ENCODE measurements around the gene STRADA.

Gene STRADA, protein sequence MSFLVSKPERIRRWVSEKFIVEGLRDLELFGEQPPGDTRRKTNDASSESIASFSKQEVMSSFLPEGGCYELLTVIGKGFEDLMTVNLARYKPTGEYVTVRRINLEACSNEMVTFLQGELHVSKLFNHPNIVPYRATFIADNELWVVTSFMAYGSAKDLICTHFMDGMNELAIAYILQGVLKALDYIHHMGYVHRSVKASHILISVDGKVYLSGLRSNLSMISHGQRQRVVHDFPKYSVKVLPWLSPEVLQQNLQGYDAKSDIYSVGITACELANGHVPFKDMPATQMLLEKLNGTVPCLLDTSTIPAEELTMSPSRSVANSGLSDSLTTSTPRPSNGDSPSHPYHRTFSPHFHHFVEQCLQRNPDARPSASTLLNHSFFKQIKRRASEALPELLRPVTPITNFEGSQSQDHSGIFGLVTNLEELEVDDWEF

DNA sequence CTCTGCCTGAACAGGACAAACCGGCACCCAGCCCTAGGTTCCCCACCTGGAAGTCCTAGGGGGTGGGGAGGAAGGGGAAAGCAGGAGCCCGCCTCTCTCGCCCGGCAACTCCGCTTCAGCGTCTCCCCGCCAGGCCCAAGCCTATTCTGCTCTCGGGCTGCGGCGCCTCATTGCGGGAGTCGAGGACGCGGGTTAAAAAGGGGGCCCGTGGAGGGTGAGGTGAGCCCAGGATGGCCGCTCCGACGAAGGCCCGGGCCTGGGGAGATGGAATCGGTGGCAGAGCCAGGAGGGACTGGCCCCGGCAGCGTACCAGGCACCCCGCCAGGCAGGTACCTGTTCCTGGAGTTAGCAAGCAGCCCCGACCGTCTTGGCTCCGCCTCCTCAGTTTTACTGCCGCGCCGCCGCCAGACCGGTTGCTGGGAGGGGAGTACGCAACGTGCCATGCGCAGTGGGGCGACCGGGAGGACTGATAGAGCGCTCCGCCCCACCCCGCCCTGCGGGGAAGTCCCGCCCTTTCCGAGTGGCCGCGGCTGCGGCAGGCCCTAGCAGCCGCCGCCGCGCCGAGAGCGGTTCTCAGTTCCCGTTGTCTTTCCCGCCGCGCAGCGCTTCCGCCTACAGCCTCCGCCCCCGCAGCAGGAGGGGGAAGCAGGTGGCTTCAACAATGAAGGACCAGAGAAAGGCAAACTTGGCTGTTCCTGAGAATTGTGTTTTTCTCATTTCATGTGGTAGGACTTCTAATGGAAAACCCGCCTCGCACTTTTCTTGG, at the start of gene STRADA:
Gene STRADA (minus strand): TSS at position 392 of the 766 bp plus-strand sequence. CDS start 13,430 bp downstream, outside the sequence.
- peak; percentile 97 for DNase-seq

DNA sequence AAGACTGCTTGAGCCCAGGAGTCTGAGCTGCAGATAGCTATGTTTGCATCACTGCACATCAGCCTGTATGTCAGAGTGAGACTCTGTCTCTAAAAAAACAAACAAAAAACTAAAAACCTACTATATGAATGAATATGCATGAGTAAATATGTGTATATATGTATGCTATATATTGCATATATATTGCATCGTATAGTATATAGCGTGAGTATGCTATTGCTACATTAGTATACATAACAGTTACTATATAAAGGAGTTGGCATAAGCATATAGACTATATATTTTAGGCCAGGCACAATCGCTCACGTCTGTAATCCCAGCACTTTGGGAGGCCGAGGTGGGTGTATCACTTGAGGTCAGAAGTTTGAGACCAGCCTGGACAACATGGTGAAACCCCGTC, 48.5 kb upstream of the STRADA start:
- no peak for DNase-seq

DNA sequence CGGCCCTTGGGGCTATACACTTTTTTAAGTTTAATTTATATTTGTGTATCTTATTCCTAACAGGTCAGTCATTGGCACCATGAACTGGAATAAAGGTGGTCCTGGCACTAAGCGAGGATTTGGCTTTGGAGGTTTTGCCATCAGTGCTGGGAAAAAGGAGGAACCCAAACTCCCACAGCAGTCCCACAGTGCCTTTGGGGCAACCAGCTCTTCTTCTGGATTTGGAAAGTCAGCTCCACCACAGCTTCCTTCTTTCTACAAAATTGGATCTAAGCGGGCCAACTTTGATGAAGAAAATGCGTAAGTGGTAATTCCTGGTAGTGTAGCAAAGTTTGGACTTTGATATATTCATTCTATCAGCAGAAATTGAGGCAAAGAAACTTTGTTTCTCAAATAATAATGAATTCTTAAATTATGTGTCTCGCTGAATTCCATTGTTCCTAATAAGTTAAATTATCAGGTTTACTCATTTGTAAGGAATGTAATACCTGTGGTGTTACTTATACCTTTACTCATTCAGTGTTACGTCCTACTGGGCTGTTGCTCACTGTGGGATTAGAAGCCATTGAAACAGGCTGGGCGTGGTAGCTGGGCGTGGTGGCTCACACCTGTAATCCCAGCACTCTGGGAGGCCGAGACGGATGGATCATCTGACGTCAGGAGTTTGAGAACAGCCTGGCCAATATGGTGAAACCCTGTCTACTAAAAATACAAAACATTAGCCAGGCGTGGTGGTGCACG, 45.5 kb upstream of the STRADA start:
- DNase-seq, result no peak

DNA sequence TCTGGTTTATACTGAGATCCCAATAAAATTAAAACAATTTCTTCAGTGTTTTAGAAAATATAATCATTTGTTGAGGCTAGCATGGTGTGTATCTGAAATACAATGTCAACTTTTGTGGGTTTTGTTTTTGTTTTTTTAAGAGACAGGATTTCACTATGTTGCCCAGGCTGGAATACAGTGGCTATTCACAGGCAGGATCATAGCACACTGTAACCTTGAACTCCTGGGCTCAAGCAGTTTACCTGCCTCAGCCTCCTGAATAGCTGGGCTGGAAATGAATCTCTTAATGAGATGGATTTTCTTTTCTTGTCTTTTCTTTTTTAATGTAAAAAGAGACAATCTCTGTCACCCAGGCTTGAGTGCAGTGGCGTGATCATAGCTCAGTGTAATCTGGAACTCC, 44.5 kb upstream of the STRADA start:
- no peak for DNase-seq

DNA sequence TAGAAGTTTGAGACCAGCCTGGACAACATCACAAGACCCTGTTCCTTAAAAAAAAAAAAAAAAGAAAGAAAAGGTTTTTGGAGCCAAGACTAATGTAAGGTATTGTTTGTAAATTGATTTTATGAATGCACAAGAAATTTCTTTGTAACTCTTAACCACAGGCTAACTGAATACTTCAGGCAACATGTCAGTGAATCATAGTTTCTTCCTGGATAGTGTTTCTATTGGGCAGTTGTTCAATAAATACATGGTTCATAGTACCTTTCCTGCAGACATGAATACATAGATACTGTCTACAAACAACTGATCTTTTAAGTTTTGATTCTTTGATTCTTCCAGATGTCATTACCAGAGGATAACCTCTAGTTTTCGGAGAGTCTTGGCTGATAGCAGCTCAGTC, 44.0 kb upstream of the STRADA start:
- peak; percentile 57 for DNase-seq

DNA sequence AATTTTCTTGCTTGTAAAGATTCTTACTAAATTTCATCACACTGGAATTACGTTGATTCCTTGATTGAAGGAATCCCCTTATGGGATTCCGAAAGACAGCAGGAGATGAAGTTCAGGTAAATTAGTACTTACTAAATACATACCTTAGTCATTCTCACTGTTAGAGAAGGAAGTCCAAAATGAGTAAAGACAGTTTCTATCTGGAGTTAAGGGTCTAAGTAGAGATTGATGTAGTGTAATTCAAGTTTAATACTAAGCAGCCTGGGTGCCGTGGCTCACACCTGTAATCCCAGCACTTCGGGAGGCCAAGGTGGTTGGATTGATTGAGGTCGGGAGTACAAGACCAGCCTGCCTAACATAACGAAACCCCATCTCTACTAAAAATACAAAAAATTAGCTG, 41.9 kb upstream of the STRADA start:
- no peak for DNase-seq

DNA sequence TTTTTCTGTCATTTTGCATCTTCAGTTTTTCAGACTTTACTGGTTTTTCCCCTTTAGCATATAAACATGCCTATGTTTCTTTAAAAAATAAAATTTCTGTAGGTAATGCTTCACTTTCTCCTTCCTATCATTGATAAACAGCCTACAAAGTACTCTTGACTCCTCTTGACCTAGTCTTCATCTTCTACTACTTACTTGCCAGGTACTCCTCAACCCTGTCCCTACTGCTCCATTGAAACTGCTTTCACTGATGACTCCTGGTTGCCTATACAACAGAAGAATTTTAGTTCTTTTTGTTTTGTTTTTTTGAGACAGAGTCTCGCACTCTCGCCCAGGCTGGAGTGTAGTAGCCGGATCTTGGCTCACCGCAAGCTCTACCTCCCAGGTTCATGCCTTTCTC, 39.3 kb upstream of the STRADA start:
- no peak for DNase-seq

DNA sequence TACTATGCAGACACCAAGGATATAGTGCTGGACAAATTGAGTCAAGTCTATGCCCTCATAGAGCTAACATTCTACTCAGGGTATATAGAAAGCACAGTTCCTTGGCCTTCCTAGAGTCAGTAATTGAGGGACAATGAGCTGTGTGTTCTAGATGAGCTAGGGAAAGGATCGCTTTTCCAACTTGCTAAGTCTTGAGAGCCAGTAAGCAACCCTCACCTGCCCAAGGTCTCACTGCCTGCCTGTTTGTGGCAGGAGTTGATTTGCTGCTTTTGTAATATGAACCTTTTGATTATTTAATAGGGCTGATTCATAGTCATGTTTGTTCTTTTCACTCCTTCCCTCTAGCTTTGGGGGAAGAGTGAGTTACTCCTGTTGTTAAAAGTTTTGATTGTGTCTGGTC, 38.9 kb upstream of the STRADA start:
- peak; percentile 8 for DNase-seq

DNA sequence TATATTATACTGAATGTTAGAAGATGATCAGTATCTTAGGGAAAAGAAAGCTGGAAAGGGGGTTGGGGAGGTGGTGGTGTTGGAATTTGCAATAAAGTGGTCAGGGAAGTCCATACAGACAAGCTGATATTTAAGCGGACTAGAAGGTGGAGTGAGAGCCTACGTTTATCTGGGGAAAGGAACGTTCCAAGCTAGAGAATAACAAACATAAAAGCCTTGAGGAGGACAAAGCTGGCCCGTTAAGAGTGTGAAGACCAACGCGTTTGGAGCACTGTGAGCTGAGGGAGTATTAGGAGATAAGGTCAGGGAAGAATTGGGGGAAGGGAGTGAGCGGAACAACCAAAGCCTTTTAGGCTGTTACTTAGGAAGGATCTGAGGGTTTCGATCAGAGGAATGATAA, 33.8 kb upstream of the STRADA start:
- no peak for DNase-seq

DNA sequence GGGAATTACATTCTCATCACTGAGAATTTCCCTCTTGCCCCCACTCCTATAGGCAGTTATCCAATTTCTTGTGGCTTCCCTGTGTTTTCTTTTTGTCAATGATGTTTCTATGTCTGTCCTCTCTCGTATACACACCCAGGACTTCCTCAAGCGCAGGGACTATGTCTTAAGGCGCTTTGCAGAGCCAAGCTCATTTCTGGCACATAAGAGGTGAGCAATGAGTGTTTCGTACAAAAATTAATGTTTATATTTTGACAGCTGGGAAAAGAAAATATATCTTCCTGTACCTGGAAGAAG, 33.3 kb upstream of the STRADA start:
- no peak for DNase-seq

DNA sequence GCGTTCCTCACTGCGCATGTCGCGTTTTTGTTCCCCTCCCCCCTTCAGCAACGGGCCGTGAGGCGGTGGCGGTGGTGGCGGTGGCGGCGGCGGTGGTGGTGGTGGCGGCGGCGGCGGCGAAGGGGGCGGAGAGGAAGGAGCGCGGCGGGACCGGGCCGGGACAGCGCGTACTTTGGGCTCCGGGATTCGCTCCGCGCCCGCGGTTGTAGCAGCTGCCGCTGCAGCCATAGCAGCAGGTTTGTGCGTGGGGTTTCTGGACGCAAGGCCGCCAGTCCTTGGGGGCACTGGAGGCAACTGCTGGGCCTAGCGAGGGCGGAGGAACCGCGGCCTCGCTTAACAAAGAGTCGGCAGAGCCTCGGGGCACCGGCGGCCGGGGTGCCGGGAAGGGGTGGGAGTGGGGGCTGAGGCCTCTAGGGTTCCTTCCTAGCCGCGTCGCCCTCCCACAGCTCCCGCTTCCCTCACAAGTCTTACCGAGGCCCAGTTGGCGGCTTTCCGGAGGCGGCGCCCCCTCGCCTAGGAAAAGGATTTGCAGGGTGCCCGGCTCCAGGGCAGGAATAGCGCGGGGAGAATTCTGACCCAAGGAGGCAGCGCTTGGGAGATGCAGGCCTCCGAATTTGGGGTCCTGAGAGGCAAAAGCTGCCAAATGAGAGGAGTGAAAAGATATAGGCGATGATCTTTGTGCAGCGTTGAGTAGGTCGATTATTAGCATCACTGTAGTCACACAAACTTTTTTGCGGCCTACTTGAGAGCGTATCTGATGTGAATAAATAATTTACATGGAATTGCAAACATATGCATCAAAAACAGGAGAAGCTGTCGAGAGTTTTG, 32.8 kb upstream of the STRADA start, which contains the start of gene DDX42:
Gene DDX42 (plus strand): TSS at position 30 of the 828 bp plus-strand sequence. CDS start 12,880 bp downstream, outside the sequence.
- no peak for DNase-seq

DNA sequence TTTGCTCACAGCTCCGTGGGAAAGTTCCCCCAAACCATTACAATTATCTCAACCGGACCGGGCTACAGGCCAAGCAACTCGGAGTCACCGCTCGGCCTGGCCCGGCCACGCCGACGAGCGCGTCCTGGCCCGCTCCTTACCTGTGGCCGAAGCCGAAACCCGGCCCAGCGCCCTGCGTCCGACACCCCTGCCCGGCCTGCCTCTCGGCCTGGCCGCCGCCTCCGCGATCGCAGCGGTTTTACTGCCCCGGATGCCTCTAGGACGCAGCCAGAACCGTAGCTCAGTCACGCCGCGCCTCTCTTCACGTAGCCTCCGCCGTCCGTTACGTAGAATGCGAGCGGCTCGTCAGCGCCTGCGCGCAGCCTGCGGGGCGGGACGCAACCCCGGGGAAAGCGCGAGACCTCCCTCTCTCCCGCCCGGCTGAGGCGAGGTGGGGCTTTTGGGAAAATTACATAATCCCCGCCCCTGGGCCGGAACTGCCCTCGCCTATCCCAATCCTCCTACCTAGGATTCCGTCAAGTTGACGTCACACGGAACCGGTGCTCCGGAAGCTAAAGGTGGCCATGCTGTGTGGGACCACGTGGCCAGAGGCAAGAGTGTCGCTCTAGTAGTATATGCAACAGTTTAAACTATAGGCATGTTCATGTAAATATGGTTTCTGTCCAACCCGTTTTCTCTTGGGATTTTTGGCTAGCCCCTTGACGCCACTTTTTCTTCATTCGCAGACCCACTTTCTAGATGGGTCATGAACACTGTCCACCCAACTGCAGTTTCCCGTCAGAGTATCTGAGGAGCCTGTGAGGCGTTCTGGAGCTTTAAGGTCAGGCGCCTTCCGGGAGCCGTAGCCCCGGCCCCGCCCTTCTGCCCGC, 31.9 kb upstream of the STRADA start, which contains the start of gene CCDC47:
Gene CCDC47 (minus strand): TSS at position 326 of the 869 bp plus-strand sequence. CDS start 7,422 bp downstream, outside the sequence.
- DNase-seq, result peak; percentile 98

DNA sequence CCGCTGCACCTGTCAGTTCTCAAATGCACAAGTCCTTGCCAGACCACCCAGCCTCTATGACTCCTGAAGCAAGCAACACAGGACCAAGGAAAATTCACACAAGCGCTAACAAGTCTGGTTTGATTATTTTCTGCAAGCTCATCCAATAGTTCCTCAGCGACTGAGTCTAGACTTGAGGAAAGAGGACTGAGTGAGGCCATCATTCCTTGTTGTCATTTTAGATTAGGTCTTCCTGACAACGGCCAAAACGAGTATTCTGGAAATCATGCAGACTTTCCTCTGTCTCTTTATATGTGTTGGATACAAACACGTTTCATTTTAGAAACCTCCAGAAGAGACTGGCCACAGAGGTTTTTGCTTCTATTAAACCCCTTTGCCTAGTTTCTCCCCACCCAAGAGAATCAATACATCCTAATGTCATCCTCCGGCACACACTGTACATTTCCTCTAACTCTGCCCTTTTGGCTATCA, 31.2 kb upstream of the STRADA start:
- peak; percentile 22 for DNase-seq

DNA sequence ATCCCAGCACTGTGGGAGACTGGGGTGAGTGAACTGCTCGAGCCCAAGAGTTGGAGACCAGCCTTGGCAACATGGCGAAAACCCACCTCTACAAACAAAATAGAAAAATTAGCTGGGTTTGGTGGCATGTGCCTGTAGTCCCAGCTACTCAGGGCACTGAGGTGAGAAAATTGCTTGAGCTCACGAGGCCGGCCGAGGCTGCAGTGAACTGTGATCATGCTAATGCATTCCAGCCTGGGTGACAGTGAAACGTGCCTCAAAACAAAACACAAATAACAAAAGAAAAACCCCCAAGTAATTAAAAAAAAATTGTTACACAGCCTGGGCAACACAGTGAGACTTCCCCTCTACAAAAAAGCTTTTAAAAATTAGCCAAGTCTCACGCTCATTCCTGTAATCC, 26.8 kb upstream of the STRADA start:
- no peak for DNase-seq

DNA sequence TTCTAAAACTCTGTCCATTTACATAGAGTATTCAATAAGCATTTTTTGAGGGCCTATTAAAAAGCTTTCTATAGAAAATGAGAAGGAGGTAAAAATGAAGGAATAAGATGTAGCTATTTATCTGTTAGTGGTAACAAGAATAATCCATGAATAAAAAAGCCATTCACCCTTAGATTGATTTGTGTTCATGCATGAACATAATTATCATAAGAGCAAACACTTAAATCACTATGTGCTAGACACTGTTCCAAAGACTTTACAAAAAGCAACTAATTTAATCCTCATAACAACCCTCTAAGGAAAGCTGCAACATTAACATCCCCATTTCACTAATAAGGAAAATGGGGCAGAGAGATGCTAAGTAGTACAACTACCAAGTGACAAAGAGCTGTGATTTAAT, 25.2 kb upstream of the STRADA start:
- no peak for DNase-seq

DNA sequence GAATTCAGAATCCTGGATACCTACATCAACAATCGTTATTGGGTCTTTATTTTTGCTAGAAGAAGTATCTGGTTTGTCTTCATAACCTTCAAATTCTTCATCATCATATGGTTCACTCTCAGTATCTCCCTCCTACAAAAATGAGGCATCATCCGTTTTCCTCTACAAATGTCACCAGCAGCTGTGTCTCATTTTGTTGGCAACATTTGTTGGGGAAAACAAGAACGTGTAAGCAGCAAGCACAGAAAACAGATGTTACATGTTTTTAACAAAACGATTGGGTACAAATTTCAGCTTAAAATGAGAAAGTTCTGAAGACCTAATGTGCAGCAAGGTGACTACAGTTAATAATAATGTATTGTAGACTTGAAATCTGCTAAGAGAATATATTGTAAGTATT, 23.1 kb upstream of the STRADA start:
- DNase-seq, result no peak

DNA sequence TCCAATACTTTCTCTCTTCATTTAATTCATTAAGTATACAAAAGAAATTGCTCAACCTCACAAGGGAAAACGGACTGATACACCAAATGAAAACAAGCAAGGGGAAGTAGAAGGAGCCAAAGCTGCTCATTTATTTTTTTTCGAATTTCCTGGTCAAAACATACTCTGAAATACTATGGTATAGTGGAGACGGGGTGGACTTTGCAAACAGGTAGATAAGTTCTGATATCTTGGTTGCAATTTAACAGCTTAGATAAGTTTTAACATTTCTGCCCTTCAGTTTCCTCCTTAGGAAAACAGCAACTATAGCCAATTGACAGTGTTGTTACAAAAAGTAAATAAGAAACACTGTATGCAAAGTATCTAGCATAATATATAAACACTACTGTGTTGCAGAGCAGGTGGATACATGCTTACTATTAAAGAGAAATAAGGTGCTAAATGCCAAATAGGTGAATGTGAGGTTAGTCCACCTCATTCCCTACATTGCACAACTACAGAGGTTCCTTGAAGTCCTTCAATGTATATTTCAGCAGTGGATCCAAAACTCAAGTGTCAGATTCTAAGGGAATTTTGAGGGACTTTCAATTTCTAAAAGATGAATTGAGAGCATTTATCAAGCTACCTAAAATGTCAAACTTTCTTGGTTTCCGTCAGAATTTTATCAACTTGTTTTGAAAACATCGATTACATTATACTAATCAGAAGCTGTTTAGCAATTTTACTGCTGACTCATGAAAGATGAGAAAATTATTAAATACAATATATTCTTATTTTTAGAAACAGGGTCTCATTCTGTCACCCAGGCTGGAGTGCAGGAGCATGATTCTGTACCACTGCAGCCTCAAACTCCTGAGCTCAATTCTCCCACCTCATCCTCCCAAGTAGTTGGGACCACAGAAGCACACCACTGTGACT, 20.8 kb upstream of the STRADA start:
- no peak for DNase-seq

DNA sequence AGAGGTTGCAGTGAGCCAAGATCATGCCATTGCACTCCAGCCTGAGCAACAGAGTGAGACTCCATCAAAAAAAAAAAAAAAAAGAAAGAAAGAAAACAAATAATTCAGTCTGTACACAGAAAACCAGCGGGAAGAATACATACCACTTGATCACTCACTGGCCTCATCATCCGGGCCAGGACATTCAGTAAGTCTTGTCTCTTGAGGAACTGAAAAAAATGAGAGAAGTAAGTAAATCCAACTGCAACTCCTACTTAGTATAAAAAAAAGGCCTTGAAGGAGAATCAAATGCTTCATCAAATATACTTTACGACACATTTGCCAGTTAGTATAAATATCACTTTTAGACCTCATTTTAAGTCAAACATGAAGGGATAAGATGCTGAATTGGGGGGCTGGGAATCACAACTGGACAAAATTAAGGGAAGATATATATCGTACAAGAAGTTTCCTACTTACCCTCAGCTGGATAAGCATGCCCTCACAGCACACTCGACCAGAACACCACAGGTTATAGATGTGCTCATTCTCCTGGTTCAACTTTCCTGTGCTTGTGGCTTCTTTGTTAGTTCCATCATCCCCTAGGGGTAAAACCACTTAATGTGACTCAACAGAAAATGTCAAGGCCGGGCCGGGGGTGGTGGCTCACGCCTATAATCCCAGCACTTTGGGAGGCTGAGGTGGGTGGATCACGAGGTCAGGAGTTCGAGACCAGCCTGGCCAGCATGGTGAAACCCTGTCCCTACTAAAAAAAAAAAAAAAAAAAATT, 19.4 kb upstream of the STRADA start:
- no peak for DNase-seq

DNA sequence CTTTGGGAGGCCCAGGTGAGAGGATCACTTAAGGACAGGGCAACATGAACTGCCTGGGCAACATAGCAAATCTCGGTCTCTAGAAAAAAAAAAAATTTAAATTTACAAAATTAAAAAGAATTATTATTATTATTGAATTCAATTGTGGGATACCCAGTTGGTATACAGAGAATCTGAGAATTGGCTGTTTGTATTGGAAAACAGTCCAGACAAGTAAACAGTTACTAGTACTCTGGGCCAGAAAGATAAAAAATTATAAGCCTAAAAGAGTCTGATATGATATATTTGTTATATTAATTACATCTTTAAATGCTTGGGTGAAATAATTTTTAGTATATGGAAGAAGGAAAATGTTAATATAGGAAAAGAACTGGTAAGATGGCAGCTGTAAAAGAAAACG, 16.8 kb upstream of the STRADA start:
- DNase-seq, result no peak
